ENCODE results near the gene SMYD1.

SMYD1 gene

GRCh38 chr2:88116669-88117432 lies 49.2 kb downstream of the SMYD1 start:
- H3K4me3 ChIP-seq (ENCODE audit: low read length) = no peak overlapping the region
- TF ChIP-seq, protein P1, sequence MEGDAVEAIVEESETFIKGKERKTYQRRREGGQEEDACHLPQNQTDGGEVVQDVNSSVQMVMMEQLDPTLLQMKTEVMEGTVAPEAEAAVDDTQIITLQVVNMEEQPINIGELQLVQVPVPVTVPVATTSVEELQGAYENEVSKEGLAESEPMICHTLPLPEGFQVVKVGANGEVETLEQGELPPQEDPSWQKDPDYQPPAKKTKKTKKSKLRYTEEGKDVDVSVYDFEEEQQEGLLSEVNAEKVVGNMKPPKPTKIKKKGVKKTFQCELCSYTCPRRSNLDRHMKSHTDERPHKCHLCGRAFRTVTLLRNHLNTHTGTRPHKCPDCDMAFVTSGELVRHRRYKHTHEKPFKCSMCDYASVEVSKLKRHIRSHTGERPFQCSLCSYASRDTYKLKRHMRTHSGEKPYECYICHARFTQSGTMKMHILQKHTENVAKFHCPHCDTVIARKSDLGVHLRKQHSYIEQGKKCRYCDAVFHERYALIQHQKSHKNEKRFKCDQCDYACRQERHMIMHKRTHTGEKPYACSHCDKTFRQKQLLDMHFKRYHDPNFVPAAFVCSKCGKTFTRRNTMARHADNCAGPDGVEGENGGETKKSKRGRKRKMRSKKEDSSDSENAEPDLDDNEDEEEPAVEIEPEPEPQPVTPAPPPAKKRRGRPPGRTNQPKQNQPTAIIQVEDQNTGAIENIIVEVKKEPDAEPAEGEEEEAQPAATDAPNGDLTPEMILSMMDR (conservative IDR thresholded peaks at IDR 0.05; ENCODE audit: low read depth, low read length) = no peak
- DNase-seq (ENCODE audit: low read depth) = no peak

GRCh38 chr2:88117973-88118372 lies 50.3 kb downstream of the SMYD1 start:
- DNase-seq (ENCODE audit: low read depth) = no peak
- TF ChIP-seq, protein P1 (conservative IDR thresholded peaks at IDR 0.05; ENCODE audit: low read depth, low read length) = no peak
- no peak overlapping the region for H3K4me3 ChIP-seq (ENCODE audit: low read length)

DNA sequence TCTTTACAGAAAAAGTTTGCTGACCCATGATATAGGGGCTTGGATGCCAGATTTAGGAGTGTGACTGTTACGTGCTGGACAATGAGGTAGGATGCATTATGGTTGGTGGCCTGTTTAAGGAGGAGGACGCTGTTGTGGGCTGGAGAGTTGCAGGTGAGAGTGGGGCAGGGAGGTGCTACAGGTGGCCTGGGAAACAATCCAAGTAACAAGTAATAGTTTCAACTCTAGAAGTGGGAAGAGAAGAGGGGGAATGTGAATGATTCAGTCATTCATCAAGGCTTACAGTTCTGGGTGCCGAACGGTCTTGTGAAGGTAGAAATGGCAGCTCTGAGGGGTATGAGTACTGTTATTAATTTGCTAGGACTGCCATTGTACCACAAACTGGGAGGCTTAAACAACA lies 54.1 kb downstream of the SMYD1 start:
- DNase-seq (ENCODE audit: low read depth) = no peak
- TF ChIP-seq, protein P1 (conservative IDR thresholded peaks at IDR 0.05; ENCODE audit: low read depth, low read length) = no peak
- no peak overlapping the region for H3K4me3 ChIP-seq (ENCODE audit: low read length)

- TF ChIP-seq, protein P1 (conservative IDR thresholded peaks at IDR 0.05; ENCODE audit: low read depth, low read length) = no peak
- DNase-seq (ENCODE audit: low read depth) = no peak
- no peak overlapping the region for H3K4me3 ChIP-seq (ENCODE audit: low read length)
Observed at GRCh38 chr2:88122141-88122884, 54.7 kb downstream of the SMYD1 start.

DNA sequence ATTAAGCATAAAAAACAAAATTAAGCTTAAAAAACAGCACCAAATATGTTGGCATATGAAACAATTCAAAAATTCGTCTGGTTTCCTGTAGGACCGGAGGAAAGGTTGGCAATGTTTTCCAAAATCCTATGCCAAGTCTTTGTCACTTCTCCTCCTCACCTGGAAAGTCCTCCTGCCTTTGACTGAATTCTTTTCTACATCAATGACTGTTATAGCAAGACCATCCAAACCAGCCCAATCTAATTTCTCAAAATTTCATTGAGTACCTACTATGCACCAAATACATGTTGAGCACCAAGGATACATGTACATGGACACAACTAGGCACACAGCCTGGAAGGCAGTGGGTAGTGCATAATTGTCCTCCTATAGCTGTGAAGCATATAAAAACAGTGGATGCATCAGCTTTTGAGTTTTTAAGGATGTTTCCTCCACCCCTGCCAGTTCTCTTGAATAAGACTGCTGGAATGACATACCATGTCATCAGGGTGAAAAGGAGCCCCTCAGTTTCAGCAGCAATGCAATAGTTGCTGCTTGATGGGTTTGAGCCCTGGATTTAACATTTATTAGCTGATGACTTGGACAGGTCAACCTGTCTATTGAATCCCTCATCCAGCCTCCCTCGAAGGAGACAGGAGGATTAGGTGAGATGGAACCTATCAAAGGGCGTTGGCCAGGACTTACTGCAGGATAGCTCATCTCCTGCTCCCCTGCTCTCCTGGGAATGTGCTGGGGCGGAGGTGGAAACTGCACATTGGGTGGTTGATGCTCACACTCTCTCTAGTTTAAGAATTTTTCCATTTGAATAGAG lies 55.7 kb downstream of the SMYD1 start:
- DNase-seq (ENCODE audit: low read depth) = no peak
- no peak overlapping the region for H3K4me3 ChIP-seq (ENCODE audit: low read length)
- TF ChIP-seq, protein P1 (conservative IDR thresholded peaks at IDR 0.05; ENCODE audit: low read depth, low read length) = no peak

DNA sequence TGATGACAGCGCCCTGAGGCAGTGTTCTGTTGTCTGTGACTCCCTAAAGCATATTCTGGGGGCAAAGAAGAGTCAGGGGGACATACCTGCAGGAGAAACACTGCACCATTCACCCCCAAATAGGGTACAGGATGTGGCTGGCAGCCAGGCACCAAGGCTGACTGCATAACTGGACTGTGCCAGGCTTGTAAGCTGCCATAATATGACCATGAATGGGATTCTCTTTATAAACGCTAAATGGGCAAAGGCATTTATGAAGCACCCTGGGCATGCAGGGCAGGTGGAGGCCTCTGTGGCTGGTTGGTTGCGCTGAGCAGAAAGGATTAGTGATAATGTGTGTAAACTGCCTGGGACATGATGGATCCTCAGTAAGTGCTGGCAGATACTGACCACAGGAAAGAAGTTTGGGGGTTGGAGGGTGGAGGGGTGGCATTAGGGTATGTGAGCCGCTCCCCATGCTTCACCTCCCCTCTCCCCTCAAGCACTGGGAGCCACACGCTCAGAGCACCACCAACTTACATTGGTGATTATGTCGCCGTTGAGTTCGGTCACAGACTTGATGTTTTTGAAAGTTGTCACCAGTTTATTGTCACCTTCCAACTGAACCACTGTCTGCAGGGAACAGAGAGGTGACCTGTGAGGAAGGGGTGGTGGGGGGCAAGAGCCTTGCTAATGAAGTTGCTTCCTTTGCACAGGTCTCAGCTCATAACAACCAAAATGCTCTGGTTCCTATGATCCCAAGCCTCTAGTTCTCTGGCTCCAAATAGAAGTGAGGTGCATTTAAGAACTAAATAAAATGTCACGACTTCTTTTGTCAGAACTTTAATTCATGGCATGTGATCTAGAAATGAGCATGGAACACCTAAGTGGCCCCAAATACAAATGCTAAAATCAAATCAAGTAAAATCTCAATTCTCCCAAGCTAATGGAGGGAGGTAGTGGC lies 56.6 kb downstream of the SMYD1 start:
- no peak for DNase-seq (ENCODE audit: low read depth)
- H3K4me3 ChIP-seq (ENCODE audit: low read length) = no peak overlapping the region
- TF ChIP-seq, protein P1 (conservative IDR thresholded peaks at IDR 0.05; ENCODE audit: low read depth, low read length) = no peak
